KOPT-K1 (cell line): Measurements from ENCODE around the gene DAAM2.

Experiments
- H3K27ac ChIP-seq: fragments of 200-600 bp; sonication (generic); 2 replicates; pipeline ENCODE4 v1.5.1; 2016; ENCODE audit warnings: antibody characterized with exemption, mild to moderate bottlenecking, low read depth, low read length; ENCODE audit not compliant: poor library complexity, severe bottlenecking
- H3K36me3 ChIP-seq: fragments of 200-600 bp; sonication (generic); 2 replicates; pipeline ENCODE4 v1.5.1; 2017; ENCODE audit warnings: antibody characterized with exemption, mild to moderate bottlenecking, low read length, moderate library complexity; ENCODE audit not compliant: insufficient read depth
- H3K9me3 ChIP-seq: fragments of 200-600 bp; sonication (generic); 2 replicates; pipeline ENCODE4 v1.5.1; 2017; ENCODE audit warnings: antibody characterized with exemption, low read length, mild to moderate bottlenecking; ENCODE audit not compliant: insufficient read depth, poor library complexity, severe bottlenecking

DAAM2 gene

DNA sequence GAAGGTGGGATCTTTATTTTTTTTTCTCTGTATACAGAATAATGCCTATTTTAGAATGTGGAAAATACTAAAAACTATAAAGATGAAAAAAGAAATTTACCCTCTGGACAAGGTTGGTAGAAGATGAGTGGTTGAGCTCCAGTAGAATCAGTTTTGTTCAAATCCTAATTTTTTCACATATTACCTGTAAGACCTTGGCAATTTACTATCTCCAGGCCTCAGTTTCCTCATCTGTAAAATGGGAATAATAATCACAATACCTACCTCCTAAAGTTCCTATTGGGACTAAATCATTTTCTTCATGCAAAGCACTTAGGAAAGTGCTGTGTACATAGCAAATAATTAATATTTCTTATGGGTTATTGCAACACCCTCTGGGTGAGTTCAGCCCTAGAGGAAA lies 28.4 kb downstream of the DAAM2 start:
- Histone ChIP-seq H3K36me3 (no peaks in the 10 kb centered on the region), H3K27ac (no peak overlapping the region), H3K9me3 (no peaks in the 10 kb centered on the region)

DNA sequence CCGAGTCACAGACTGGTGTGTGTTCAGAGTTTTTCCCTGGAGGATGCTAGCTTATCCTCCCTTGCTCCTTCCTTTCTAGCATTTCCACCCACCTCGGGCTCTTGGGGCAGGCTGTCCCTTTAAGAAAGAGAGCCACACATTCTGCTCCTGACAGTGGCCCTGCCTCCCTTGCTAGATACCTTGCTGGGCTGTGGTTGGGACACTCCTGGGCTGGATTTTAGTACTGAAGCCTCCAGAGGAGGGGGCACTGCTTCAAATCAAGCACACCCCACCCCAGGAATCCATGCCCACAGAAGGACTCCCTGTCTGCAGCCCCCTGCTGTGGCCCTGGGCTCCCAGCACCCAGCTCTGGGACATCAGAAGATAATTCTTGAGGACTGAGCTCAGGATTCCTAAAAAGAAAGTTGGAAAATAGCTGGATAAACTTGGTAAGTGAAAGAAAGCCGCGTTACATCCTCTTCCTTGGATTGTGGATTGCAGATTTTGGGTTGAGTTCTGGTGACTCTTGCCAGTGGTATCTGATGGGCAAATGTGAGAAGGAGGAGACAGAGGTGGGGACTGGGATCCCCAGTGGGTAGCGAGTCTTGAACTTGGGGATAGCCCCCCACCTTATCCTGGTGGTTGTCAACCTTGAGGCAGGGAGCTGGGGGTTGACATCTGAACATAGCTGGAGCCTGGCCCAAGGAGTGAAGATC lies 29.0 kb downstream of the DAAM2 start:
- Histone ChIP-seq H3K36me3 (no peaks in the 10 kb centered on the region), H3K27ac (no peak overlapping the region), H3K9me3 (no peaks in the 10 kb centered on the region)

DNA sequence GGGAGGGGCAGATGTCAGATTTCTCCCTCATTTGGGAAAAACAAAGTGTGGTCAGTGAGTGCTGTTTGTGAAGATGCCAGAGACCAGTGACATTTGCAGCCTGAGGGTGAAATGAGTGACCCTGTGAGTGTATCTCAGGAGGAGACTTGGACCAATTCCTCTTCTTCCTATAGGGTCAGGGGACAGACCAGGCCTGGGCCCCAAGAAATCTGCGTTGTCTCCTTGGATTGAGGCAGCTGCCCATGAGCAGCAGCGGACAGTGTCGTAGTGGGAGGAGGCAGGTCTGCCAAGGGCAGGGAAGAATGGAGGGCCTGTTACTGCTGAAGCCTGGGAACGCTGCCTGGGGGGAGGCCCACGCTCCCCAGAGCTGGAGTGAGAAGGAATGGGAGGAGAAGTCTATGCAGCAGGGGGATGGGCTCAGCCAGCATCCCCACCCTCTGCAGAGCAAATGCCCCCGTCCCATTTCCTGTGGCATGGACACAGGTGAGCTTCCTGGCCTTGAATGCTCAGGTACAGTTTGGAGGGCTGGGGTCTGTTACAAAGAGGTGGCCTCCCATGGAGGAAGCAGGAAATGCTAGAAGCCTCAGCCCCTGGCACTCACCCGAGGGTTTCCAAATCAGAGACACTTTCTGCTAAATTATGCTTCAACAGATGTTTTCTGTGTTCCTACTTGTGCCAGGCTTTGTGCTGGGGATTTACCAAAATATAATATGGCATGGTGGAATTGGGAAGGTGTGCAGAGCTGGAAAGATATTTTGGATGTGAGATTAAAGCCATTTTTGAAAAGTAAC lies 29.8 kb downstream of the DAAM2 start:
- Histone ChIP-seq H3K27ac (no peak overlapping the region), H3K36me3 (no peaks in the 10 kb centered on the region), H3K9me3 (no peaks in the 10 kb centered on the region)

DNA sequence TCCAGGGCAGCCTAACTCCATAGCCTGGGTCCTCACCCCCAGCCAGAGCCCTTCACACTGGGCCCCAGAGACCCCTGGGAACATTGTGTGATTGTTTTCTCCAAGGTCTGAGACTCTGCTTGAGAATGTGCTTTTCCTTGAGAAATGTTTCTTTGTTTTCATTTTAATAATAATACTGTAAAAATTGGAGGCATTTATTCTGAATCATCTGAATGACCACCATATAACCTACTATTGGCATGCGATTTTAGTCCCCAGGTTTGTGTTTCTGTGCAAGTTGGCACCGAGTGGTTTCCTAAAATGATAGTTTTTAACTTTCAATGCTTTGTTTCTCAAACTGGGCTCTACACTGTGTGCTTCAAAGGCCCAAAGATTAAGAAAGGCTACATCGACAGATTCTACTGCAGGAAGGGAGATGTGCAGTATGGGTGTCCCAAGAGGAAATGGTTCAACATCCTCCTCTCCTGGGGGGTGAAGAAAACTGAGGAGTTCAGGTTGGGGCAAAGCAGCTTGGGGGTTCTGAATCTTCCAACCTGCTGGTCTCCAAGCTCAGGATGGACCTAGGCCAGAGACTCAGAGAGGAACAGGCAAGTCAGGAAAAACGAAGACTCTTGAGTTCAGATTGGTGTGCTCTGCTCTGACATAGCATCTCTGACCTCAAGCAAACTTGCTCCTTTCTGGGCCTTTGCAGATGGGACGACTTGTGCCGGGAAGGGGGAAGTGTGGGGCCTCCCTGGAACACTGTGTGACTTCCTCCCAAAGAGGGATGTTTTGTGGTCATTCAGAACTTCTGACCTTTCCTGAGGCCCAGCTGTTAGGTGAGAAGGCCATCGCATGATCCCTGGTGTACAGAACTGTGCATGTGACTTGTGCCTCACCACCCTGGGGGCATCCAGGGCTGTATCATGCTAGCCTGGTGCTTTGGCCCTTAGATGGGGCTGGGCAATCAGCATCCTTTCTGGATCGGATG lies 31.0 kb downstream of the DAAM2 start:
- H3K36me3 ChIP-seq, result no peaks in the 10 kb centered on the region
- H3K9me3 ChIP-seq, result no peaks in the 10 kb centered on the region
- H3K27ac ChIP-seq, result no peak overlapping the region

DNA sequence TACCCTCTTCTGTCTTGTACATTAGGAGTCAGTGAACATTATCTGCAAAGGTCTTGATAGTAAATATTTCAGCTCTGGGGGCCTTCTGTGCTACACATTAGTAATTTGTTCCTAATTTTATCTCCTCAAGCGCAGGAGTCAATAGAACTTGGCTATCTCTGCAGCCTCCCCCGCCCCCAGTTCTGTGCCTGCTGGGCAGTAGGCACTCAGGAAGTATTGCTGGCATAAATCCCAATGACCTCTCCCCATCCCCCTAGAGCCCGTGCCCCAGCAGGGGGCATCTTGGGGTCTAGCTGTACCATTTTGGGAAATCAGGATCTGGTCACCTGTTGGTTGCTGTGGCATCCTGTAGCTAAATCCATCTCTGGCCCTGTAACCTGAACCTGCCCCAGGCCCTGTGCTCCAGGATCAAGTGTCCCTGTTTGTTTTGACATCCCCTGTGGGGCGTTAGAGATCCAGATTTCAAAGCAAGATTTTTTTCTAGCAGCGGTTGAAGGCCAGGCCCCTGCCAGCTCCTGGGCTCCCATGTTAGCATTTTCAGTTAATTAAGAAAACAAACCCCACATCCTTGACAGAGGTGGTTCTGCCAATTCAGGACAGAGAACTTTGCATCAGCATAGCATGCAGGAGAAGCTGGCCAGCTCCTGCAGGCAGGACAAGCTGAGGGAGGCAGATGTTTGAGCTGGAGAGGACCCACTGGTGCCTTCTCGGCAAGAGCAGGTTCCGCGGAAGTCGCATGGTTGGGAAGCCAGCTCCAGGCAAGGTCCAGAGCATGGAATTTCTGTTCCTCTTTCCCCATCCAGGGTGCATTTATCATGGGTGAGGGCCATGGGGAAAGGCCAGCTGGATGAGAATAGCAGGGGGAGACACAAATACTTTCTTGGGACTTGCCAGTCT lies 32.1 kb downstream of the DAAM2 start:
- H3K9me3 ChIP-seq, result no peaks in the 10 kb centered on the region
- H3K27ac ChIP-seq, result no peak overlapping the region
- H3K36me3 ChIP-seq, result no peaks in the 10 kb centered on the region

DNA sequence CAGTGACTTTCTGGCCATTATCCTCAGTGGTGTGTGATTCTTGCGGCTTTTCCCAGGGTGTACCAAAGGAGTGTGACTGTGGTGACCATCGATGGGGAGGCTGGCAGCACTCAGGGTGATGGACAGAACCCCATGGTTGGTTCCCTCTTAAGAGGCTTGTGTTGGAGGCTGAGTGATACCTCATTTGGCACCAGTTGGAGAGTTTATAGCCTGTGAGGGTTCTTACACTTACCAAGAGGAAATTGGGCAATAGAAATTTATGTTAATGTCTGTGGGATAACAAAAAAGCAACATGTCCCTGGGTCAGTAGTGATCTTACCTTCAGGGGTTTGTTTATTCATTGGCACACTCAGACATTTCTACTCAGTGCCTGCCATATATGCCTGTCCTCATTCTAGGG lies 37.2 kb downstream of the DAAM2 start:
- Histone ChIP-seq H3K36me3 (no peaks in the 10 kb centered on the region), H3K27ac (no peak overlapping the region), H3K9me3 (no peaks in the 10 kb centered on the region)

DNA sequence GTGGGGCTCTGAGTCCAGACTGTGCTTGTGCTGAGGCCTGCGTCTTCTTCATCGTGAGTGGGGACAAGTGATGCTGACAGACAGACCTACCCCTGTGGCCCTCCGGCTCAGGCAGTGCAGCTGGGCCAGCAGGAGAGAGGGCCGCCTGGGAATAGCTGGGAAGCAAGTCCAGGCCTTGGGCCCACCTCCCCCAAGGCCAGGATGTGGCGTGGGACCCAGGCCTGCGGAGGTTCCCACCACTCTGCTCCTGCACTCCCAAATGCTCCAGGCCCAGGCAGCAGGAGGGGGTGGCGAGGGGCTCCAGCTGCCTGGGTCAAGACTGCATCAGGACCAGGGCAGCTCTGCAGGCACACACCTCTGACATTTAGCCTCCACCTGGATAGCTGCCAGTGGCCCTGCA lies 38.3 kb downstream of the DAAM2 start:
- Histone ChIP-seq H3K9me3 (no peaks in the 10 kb centered on the region), H3K36me3 (no peaks in the 10 kb centered on the region), H3K27ac (no peak overlapping the region)

DNA sequence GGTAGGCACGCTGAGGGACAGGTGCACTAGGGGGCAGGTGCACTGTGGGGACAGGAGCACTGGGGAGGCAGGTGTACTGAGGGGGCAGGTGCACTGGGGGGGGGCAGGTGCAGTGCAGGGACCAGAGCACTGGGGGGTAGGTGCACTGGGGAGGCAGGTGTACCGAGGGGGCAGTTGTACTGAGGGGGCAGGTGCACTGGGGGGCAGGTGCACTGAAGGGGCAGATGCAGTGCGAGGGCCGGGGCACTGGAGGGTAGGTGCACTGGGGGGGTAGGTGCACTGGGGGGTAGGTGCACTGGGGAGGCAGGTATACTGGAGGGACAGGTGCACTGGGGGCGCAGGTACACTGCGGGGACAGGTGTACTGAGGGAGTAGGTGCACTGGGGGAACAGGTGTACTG lies 39.5 kb downstream of the DAAM2 start:
- H3K36me3 ChIP-seq, result no peaks in the 10 kb centered on the region
- no peaks in the 10 kb centered on the region for H3K9me3 ChIP-seq
- H3K27ac ChIP-seq, result no peak overlapping the region

DNA sequence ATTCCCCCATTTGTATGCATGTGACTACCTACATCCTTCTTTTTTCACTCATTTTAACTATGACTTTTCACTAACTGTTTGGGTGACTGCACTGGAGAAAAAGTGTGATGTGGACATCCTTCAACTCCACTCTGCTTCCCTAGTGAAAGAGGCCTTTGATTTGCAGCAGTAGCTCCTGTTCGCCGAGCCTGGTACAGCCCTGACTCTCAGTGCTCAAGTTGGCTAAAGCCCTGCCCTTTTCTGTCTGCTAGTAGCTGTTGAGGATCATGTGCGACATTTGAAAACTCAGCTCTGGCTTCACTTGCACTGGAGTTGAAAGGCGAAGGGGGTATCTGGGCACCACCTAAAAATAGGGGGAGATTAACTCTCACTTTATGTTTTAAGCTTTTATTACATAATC lies 42.1 kb downstream of the DAAM2 start:
- no peak overlapping the region for H3K27ac ChIP-seq
- H3K9me3 ChIP-seq, result no peaks in the 10 kb centered on the region

DNA sequence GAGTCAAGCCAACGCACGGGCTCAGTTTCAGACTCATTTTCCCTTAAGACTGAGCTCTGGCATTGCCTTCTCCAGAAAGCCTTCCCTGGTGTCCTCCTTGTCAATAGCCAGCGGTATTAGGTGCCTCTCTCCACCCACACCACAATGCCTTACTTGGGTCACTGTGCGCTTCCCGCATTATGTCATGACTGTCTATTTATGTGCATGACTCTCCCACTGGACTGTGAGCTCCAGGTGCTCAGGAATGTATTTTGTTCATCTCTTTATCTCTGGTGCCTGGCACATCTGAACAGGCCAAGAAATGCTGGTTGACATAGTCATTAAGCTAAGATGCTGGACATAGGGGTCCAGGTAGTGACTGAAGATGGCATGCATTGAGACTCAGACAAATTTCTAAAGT lies 42.7 kb downstream of the DAAM2 start:
- Histone ChIP-seq H3K27ac (no peak overlapping the region), H3K9me3 (no peaks in the 10 kb centered on the region), H3K36me3 (no peaks in the 10 kb centered on the region)

More for the DNA sequence above, 42.1 kb downstream of the DAAM2 start:
- H3K36me3 ChIP-seq, result no peaks in the 10 kb centered on the region

DNA sequence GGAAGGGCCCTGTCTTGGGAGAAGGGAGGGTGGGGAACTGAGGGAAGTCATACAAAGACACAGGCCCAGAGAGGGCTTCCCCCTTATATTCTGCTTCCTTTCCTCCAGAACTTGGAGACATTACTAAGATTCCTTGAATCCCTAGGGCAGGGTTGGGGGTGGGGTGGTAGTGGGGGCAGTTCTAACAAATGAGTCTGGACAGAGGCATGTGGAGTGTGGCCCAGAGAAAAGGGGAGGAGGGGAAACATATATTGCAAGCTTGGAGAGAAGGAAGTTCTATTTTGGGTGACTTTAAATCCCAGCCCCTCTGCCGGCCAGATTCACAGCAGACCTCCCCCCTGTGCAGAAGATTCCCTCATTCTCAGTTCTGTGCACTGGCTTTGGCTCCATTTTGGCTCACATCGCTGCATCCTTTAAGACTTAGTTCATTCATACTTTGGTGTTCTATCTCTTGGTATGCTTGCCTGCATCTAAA lies 43.7 kb downstream of the DAAM2 start:
- Histone ChIP-seq H3K27ac (no peak overlapping the region), H3K9me3 (no peaks in the 10 kb centered on the region), H3K36me3 (no peaks in the 10 kb centered on the region)

DNA sequence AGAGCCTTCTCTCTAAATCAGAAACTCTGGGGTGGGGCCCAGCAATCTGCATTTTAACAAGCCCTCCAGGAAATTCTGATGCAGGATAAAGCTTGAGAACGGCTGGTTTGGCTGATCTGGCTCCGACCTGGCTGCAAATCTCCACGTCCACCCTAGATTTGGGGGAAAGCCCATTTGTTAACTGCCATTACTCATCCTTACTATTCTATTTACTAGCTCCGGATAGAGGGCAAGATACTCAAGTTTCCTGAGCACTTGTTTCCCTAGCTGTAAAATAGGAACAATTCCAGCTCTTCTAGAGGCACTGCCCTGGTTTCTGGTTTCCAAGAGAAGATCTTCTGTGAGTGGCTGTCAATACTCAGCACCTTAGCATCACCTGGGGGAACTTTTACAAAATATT lies 44.4 kb downstream of the DAAM2 start:
- no peaks in the 10 kb centered on the region for H3K36me3 ChIP-seq
- H3K9me3 ChIP-seq, result no peaks in the 10 kb centered on the region

DNA sequence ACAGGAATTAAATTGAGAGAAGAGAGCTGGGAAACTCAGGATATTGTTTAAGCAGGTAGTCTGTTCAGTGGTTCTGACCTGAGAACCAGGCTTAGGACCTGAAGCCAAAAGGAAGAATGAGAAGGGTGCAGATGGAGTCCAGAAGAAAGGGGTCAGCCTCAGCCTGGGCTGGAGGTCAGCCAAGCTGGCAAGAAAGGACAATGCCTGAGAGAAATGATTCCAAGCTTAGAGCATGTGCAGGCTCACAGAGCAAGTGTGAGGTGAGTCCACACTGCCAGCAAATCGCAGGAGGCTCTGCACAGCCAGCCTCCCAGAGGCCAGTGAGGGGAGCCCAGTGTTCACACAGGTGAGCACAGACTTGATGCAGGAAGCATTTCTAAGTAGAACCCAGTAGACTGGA lies 47.3 kb downstream of the DAAM2 start:
- Histone ChIP-seq H3K27ac (no peak overlapping the region), H3K36me3 (no peaks in the 10 kb centered on the region), H3K9me3 (no peaks in the 10 kb centered on the region)

More for the DNA sequence above, 44.4 kb downstream of the DAAM2 start:
- no peak overlapping the region for H3K27ac ChIP-seq

DNA sequence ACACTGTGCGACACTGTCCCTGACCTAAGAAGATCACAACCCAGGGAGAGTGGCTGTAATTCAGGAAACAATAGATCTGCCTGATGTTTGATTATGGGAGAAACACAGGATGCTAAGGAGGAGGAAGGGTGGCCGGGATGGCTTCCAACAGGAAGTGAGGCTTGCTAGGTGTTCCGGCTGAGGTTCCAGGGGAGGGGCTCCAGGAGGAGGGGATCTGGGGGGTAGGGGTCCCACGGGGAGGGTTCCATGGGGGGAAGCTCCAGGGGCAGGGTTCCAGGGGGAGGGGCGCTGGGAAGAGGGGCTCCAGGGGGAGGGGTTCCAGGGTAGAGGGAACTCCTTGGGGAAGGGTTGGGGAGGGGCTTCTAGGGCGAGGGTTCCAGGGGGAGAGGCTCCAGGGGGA lies 48.6 kb downstream of the DAAM2 start:
- Histone ChIP-seq H3K27ac (no peak overlapping the region), H3K36me3 (no peaks in the 10 kb centered on the region), H3K9me3 (no peaks in the 10 kb centered on the region)
